Fibroblast of lung (primary cell): Measurements from ENCODE around the gene SP110. TPM values are rescaled to one million over a fixed set of nuclear protein-coding genes. Genes with fewer than 3 reads are reported as not detected.

Experiments
- DNase-seq, 2 donors: peaks; one replicate each; pipeline versions ENCODE4 v3.0.0 to v3.0.0-alpha.2; 2010; ENCODE audit warnings: low read depth in 2 of 2
- H2AFZ ChIP-seq: 2 replicates; pipeline ENCODE4 v1.5.1; 2012; ENCODE audit warnings: low read length, control low read depth, inconsistent platforms
- H3K27ac ChIP-seq: 2 replicates; pipeline ENCODE4 v1.5.1; 2011; ENCODE audit warnings: low read length, control low read depth; ENCODE audit not compliant: insufficient read depth
- H3K27me3 ChIP-seq: 2 replicates; pipeline ENCODE4 v1.5.1; 2011; ENCODE audit warnings: mild to moderate bottlenecking, low read length; ENCODE audit not compliant: control insufficient read depth, insufficient read depth
- H3K36me3 ChIP-seq: 2 replicates; pipeline ENCODE4 v1.5.1; 2011; ENCODE audit warnings: low read length; ENCODE audit not compliant: control insufficient read depth, insufficient read depth
- H3K4me1 ChIP-seq: 2 replicates; pipeline ENCODE4 v1.5.1; 2011; ENCODE audit warnings: low read length; ENCODE audit not compliant: control insufficient read depth, insufficient read depth; ENCODE audit errors: extremely low read depth
- H3K4me2 ChIP-seq: 2 replicates; pipeline ENCODE4 v1.5.1; 2011; ENCODE audit warnings: low read length, control low read depth; ENCODE audit not compliant: insufficient read depth; ENCODE audit errors: extremely low read depth
- H3K4me3 ChIP-seq, 4 experiments: fragments of 200-600 bp in 1 of 4; sonication (generic) in 1 of 4; replicated peaks in 1 of 4; 2 replicates each; pipeline ENCODE4 v1.5.1; 2011 to 2016; ENCODE audit warnings: low read length in 4 of 4, low read depth in 3 of 4, mild to moderate bottlenecking in 3 of 4, control low read depth in 2 of 4, inconsistent platforms in 1 of 4, mixed read lengths in 1 of 4; ENCODE audit not compliant: insufficient read depth in 1 of 4; ENCODE audit errors: control extremely low read depth in 1 of 4
- H3K79me2 ChIP-seq: 2 replicates; pipeline ENCODE4 v1.5.1; 2012; ENCODE audit warnings: mild to moderate bottlenecking, low read length, inconsistent platforms; ENCODE audit not compliant: control insufficient read depth, insufficient read depth
- H3K9ac ChIP-seq: 2 replicates; pipeline ENCODE4 v1.5.1; 2011; ENCODE audit warnings: mild to moderate bottlenecking, low read length, control low read depth; ENCODE audit not compliant: insufficient read depth
- H3K9me3 ChIP-seq: 2 replicates; pipeline ENCODE4 v1.5.1; 2012; ENCODE audit warnings: low read depth, low read length; ENCODE audit not compliant: control insufficient read depth, insufficient read depth
- H4K20me1 ChIP-seq: 2 replicates; pipeline ENCODE4 v1.5.1; 2011; ENCODE audit warnings: low read length; ENCODE audit not compliant: control insufficient read depth, insufficient read depth; ENCODE audit errors: extremely low read depth
- EZH2 ChIP-seq: IDR thresholded peaks from 2 replicates; pipeline ENCODE4 v1.5.1; 2012; ENCODE audit warnings: low read length, control low read depth, mild to moderate bottlenecking; ENCODE audit errors: missing control alignments
- polyA plus RNA-seq, 2 donors: library from polyadenylated mRNA; depleted of rRNA in 1 of 2; stranded (reverse) in 1 of 2; unstranded in 1 of 2; fragments of >200 nt; gene quantifications; 2 replicates each; pipeline ENCODE4 v1.2.1, GENCODE V29; 2011 to 2012; ENCODE audit warnings: missing spikeins in 1 of 2
- total RNA-seq: library from RNA; depleted of rRNA; stranded (reverse); fragments of >200 nt; gene quantifications from 2 replicates; pipeline ENCODE4 v1.2.1, GENCODE V29; 2014
- TF ChIP-seq, protein P1 (sequence below), 2 donors: IDR thresholded peaks in 1 of 2; conservative IDR thresholded peaks in 1 of 2; 1 replicate in 1 of 2; 2 replicates in 1 of 2; pipeline ENCODE4 v1.5.1; 2011 to 2012; ENCODE audit warnings: low read length in 2 of 2, control low read depth in 1 of 2, inconsistent platforms in 1 of 2, low read depth in 1 of 2, mild to moderate bottlenecking in 1 of 2

The SP110 gene
- total and polyA plus RNA-seq, 2 donors (not counting 1 experiment from before 2014, with no cell fraction given), result 9.2 to 12.7 TPM

GRCh38 chr2:230129343-230129742 lies 90.4 kb downstream of the SP110 start:
- H3K27me3 ChIP-seq, result no peaks in the 10 kb centered on the region
- TF ChIP-seq EZH2, result no peak
- TF ChIP-seq, protein P1, sequence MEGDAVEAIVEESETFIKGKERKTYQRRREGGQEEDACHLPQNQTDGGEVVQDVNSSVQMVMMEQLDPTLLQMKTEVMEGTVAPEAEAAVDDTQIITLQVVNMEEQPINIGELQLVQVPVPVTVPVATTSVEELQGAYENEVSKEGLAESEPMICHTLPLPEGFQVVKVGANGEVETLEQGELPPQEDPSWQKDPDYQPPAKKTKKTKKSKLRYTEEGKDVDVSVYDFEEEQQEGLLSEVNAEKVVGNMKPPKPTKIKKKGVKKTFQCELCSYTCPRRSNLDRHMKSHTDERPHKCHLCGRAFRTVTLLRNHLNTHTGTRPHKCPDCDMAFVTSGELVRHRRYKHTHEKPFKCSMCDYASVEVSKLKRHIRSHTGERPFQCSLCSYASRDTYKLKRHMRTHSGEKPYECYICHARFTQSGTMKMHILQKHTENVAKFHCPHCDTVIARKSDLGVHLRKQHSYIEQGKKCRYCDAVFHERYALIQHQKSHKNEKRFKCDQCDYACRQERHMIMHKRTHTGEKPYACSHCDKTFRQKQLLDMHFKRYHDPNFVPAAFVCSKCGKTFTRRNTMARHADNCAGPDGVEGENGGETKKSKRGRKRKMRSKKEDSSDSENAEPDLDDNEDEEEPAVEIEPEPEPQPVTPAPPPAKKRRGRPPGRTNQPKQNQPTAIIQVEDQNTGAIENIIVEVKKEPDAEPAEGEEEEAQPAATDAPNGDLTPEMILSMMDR (conservative IDR thresholded peaks at IDR 0.05 in 1 of 2, IDR thresholded peaks at IDR 0.05 in 1 of 2; ENCODE audit: low read depth in 1 of 2, low read length in 2 of 2), result no peak
- H4K20me1 ChIP-seq, result no peaks in the 10 kb centered on the region
- H3K4me1 ChIP-seq, result peaks cover 10% of the 10 kb centered on the region
- H3K79me2 ChIP-seq, result no peaks in the 10 kb centered on the region
- no peak overlapping the region for H3K9ac ChIP-seq
- peak overlapping the region; percentile 57 for H2AFZ ChIP-seq
- H3K27ac ChIP-seq, result peak overlapping the region; percentile 78
- DNase-seq, result peak in 1 of 2 donors; percentile 66
- H3K36me3 ChIP-seq, result no peaks in the 10 kb centered on the region
- H3K4me3 ChIP-seq, result peak overlapping the region in 2 of 4 experiments; percentile 6 to 20
- H3K9me3 ChIP-seq, result no peaks in the 10 kb centered on the region
- H3K4me2 ChIP-seq, result peak overlapping the region; percentile 61

- Histone ChIP-seq H3K9me3 (no peaks in the 10 kb centered on the region), H3K27me3 (no peaks in the 10 kb centered on the region), H3K4me2 (peak overlapping the region; percentile 61), H3K36me3 (no peaks in the 10 kb centered on the region), H3K4me3 (peak overlapping the region in 2 of 4 experiments; percentile 20 to 22), H3K27ac (peak overlapping the region; percentile 78), H3K79me2 (no peaks in the 10 kb centered on the region), H4K20me1 (no peaks in the 10 kb centered on the region), H3K9ac (no peak overlapping the region), H2AFZ (peak overlapping the region; percentile 57), H3K4me1 (peaks cover 10% of the 10 kb centered on the region)
- DNase-seq, result peak; percentile 61 to 85
- no peak for TF ChIP-seq EZH2
- TF ChIP-seq, protein P1 (conservative IDR thresholded peaks at IDR 0.05 in 1 of 2, IDR thresholded peaks at IDR 0.05 in 1 of 2; ENCODE audit: low read depth in 1 of 2, low read length in 2 of 2), result no peak
Observed at GRCh38 chr2:230128623-230129342, 91.0 kb downstream of the SP110 start.

DNA sequence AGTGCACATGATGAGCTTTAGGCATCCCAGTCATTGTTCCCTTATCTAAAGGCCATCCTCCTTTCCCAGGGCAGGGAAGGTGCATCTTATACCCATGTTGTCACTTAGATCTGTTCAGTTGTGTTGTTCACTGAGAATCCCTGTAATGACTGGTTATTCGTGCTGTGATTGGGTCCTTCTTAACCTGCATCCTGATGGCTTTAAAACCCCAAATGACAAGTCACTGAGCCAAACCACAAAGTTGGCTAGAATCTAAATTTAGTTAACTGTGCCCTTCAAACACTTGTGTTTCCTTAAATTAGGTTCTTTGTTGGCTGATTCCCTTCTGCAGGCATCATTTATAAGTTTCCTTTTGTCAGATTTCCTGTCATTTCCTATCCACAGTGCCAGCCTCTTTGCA lies 92.6 kb downstream of the SP110 start:
- Histone ChIP-seq H3K79me2 (no peaks in the 10 kb centered on the region), H4K20me1 (no peaks in the 10 kb centered on the region), H3K36me3 (no peaks in the 10 kb centered on the region), H3K27ac (no peak overlapping the region), H2AFZ (no peak overlapping the region), H3K4me3 (no peak overlapping the region), H3K9me3 (no peaks in the 10 kb centered on the region), H3K4me1 (peaks cover 10% of the 10 kb centered on the region), H3K9ac (no peak overlapping the region), H3K27me3 (no peaks in the 10 kb centered on the region), H3K4me2 (no peak overlapping the region)
- no peak for DNase-seq
- TF ChIP-seq, protein P1 (conservative IDR thresholded peaks at IDR 0.05 in 1 of 2, IDR thresholded peaks at IDR 0.05 in 1 of 2; ENCODE audit: low read depth in 1 of 2, low read length in 2 of 2), result no peak
- TF ChIP-seq EZH2, result no peak
